Fibroblast of gingiva (primary cell): ENCODE results near the gene GALNT2.

Experiments
- DNase-seq: peaks from one replicate; pipeline ENCODE4 v3.0.0-alpha.2; 2011; ENCODE audit warnings: low read depth

Gene GALNT2

GRCh38 chr1:230071316-230071715 lies 4.3 kb downstream of the GALNT2 start:
- no peak for DNase-seq

GRCh38 chr1:230072296-230072695 lies 5.3 kb downstream of the GALNT2 start:
- no peak for DNase-seq

GRCh38 chr1:230072866-230073265 lies 5.8 kb downstream of the GALNT2 start:
- DNase-seq: no peak

GRCh38 chr1:230073371-230074035 lies 6.5 kb downstream of the GALNT2 start:
- peak; percentile 79 for DNase-seq

GRCh38 chr1:230074270-230074669 lies 7.2 kb downstream of the GALNT2 start:
- DNase-seq: no peak

- DNase-seq: no peak
Observed at GRCh38 chr1:230074762-230075161, 7.7 kb downstream of the GALNT2 start.

GRCh38 chr1:230076121-230076520 lies 9.1 kb downstream of the GALNT2 start:
- no peak for DNase-seq

GRCh38 chr1:230077011-230077410 lies 10.0 kb downstream of the GALNT2 start:
- DNase-seq: no peak

GRCh38 chr1:230077436-230078213 lies 10.6 kb downstream of the GALNT2 start:
- DNase-seq: no peak

GRCh38 chr1:230079199-230080024 lies 12.4 kb downstream of the GALNT2 start:
- no peak for DNase-seq

- no peak for DNase-seq
Observed at GRCh38 chr1:230080822-230081221, 13.8 kb downstream of the GALNT2 start.

- DNase-seq: no peak
Observed at GRCh38 chr1:230081751-230082150, 14.7 kb downstream of the GALNT2 start.

- no peak for DNase-seq
Observed at GRCh38 chr1:230082211-230082610, 15.2 kb downstream of the GALNT2 start.

GRCh38 chr1:230083053-230083452 lies 16.0 kb downstream of the GALNT2 start:
- DNase-seq: no peak

- DNase-seq: no peak
Observed at GRCh38 chr1:230083746-230084407, 16.8 kb downstream of the GALNT2 start.

- peak; percentile 90 for DNase-seq
Observed at GRCh38 chr1:230084408-230085177, 17.6 kb downstream of the GALNT2 start.

- DNase-seq: no peak
Observed at GRCh38 chr1:230085178-230085515, 18.1 kb downstream of the GALNT2 start.

- no peak for DNase-seq
Observed at GRCh38 chr1:230086151-230086550, 19.1 kb downstream of the GALNT2 start.

- DNase-seq: no peak
Observed at GRCh38 chr1:230087028-230087716, 20.1 kb downstream of the GALNT2 start.

GRCh38 chr1:230087717-230088105 lies 20.7 kb downstream of the GALNT2 start:
- no peak for DNase-seq

GRCh38 chr1:230090194-230090711 lies 23.2 kb downstream of the GALNT2 start:
- peak; percentile 80 for DNase-seq
